ENCODE measurements around the gene VANGL1. TPM values are rescaled to one million over a fixed set of nuclear protein-coding genes. Genes with fewer than 3 reads are reported as not detected.

Gene VANGL1
- total RNA-seq, 1 experiment from 2014 or later: 22.7 TPM

DNA sequence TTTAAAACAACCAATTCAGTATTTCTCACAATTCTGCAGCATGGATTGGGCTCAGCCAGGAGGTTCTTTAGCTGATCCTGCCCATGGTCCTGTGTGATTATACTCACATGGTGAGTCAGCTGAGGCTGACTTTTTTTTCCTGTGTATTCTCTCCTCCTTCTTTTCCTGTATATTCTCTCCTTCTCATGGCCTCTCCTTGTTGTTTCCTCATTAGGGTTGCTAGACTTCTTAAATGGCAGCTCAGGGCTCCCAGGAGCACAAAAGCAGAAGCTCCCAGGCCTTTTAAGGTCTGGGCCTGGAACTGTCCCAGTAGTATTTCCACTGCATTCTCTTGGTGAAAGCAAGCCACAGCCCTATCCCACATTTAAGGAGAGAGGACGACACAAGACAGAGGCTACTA, 26.8 kb downstream of the VANGL1 start:
- Histone ChIP-seq H3K9me3 (ENCODE audit: control insufficient read depth, insufficient read depth, low read depth, low read length) (peaks cover 11% of the 10 kb centered on the region; the same call in 1 of the 2 replicates), H3K4me1 (ENCODE audit: control insufficient read depth, insufficient read depth, low read length) (peaks cover 16% of the 10 kb centered on the region), H3K27ac (ENCODE audit: low read length) (peak overlapping the region; percentile 29; the same call in 1 of the 2 replicates), H3K27me3 (ENCODE audit: control insufficient read depth, insufficient read depth, low read length) (no peaks in the 10 kb centered on the region), H3K4me3 (ENCODE audit: low read depth in 2 of 2, low read length in 2 of 2) (no peak overlapping the region), H3K36me3 (ENCODE audit: control insufficient read depth, insufficient read depth, low read length) (peaks cover 3% of the 10 kb centered on the region; the same call in 1 of the 2 replicates)
- in situ Hi-C loops (cut with HindIII; ENCODE audit: low pct_unique_long_range_greater_than_20kb, low sequenced_read_pairs): no loop called here
- no TSS peak for BruUV-seq (replicated peaks)
- ATAC-seq: no peak
- POLR2A ChIA-PET: no interaction called here
- CTCF ChIA-PET: no interaction called here
- no peak for DNase-seq (ENCODE audit: low read depth, low spot score)
- TF ChIP-seq REST (IDR thresholded peaks at IDR 0.05; ENCODE audit: insufficient read depth in 1 of 2, low read depth in 2 of 2, low read length in 1 of 2) (no peak), SIN3A (IDR thresholded peaks at IDR 0.05; ENCODE audit: borderline replicate concordance, insufficient read depth, low read depth, low read length) (no peak), POLR2AphosphoS5 (IDR thresholded peaks at IDR 0.05; ENCODE audit: low read depth, low read length) (no peak), CTCF (IDR thresholded peaks at IDR 0.05) (no peak), TCF7L2 (IDR thresholded peaks at IDR 0.05; ENCODE audit: low read depth, low read length) (no peak)
- intact Hi-C loops (cut with micrococcal nuclease; ENCODE audit: unreplicated experiment): no loop called here

DNA sequence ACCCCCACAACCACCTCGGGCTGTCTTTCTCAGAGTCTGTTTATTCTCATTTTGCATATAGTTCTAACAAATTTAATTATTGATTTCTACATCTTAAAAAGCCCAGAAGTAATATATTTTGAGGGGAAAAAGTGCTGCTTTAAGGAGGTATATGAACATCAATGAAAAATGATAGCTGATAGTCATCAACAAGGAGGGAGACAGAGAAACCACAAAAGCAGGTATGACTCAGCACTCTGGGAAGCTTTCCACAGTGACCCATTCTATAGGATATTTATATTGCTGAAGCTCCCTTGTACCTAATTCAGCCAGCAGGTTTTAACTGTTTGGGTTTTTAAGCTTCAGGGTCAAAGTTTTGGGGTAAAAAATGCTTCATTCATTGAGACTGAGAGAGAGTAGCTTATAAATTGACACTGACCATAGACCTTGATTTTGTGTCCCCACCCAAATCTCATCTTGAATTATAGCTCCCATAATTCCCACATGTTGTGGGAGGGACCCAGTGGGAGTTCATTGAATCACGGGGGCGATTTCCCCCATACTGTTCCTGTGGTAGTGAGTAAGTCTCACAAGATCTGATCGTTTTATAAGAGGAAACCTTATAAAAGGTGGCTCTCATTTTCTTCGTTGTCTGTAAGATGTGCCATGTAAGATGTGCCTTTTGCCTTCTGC, 27.4 kb downstream of the VANGL1 start:
- no peak overlapping the region for H3K4me3 ChIP-seq (ENCODE audit: low read depth in 2 of 2, low read length in 2 of 2)
- ChIA-PET POLR2A (no interaction called here), CTCF (no interaction called here)
- DNase-seq (ENCODE audit: low read depth, low spot score): no peak
- peaks cover 16% of the 10 kb centered on the region for H3K4me1 ChIP-seq (ENCODE audit: control insufficient read depth, insufficient read depth, low read length)
- peak; percentile 64; the same call in 1 of the 2 replicates for ATAC-seq
- no peaks in the 10 kb centered on the region for H3K27me3 ChIP-seq (ENCODE audit: control insufficient read depth, insufficient read depth, low read length)
- TF ChIP-seq TCF7L2 (IDR thresholded peaks at IDR 0.05; ENCODE audit: low read depth, low read length): no peak
- intact Hi-C loops (cut with micrococcal nuclease; ENCODE audit: unreplicated experiment) (no loop called here), in situ Hi-C loops (cut with HindIII; ENCODE audit: low pct_unique_long_range_greater_than_20kb, low sequenced_read_pairs) (no loop called here)
- peaks cover 3% of the 10 kb centered on the region; the same call in 1 of the 2 replicates for H3K36me3 ChIP-seq (ENCODE audit: control insufficient read depth, insufficient read depth, low read length)
- BruUV-seq (replicated peaks): no TSS peak
- H3K27ac ChIP-seq (ENCODE audit: low read length): peak overlapping the region; percentile 29; the same call in 1 of the 2 replicates
- peaks cover 11% of the 10 kb centered on the region; the same call in 1 of the 2 replicates for H3K9me3 ChIP-seq (ENCODE audit: control insufficient read depth, insufficient read depth, low read depth, low read length)

GRCh38 chr1:115669886-115670285, 28.1 kb downstream of the VANGL1 start:
- Histone ChIP-seq H3K4me1 (ENCODE audit: control insufficient read depth, insufficient read depth, low read length) (peaks cover 16% of the 10 kb centered on the region), H3K36me3 (ENCODE audit: control insufficient read depth, insufficient read depth, low read length) (no peaks in the 10 kb centered on the region), H3K9me3 (ENCODE audit: control insufficient read depth, insufficient read depth, low read depth, low read length) (peaks cover 11% of the 10 kb centered on the region; the same call in 1 of the 2 replicates), H3K4me3 (ENCODE audit: low read depth in 2 of 2, low read length in 2 of 2) (no peak overlapping the region), H3K27ac (ENCODE audit: low read length) (peak overlapping the region; percentile 42; the same call in 1 of the 2 replicates), H3K27me3 (ENCODE audit: control insufficient read depth, insufficient read depth, low read length) (no peaks in the 10 kb centered on the region)
- ChIA-PET POLR2A (no interaction called here), CTCF (no interaction called here)
- BruUV-seq (replicated peaks): no TSS peak
- in situ Hi-C loops (cut with HindIII; ENCODE audit: low pct_unique_long_range_greater_than_20kb, low sequenced_read_pairs) (no loop called here), intact Hi-C loops (cut with micrococcal nuclease; ENCODE audit: unreplicated experiment) (no loop called here)
- no peak for ATAC-seq
- TF ChIP-seq CTCF (IDR thresholded peaks at IDR 0.05) (no peak), POLR2AphosphoS5 (IDR thresholded peaks at IDR 0.05; ENCODE audit: low read depth, low read length) (no peak), TCF7L2 (IDR thresholded peaks at IDR 0.05; ENCODE audit: low read depth, low read length) (no peak), SIN3A (IDR thresholded peaks at IDR 0.05; ENCODE audit: borderline replicate concordance, insufficient read depth, low read depth, low read length) (no peak), REST (IDR thresholded peaks at IDR 0.05; ENCODE audit: insufficient read depth in 1 of 2, low read depth in 2 of 2, low read length in 1 of 2) (no peak)
- no peak for DNase-seq (ENCODE audit: low read depth, low spot score)
